GM19035 (cell line): ENCODE data around the gene KCTD6.

Experiments used
- ATAC-seq: cut with Tn5 transposase; IDR thresholded peaks from one replicate; pipeline ENCODE4 v1.9.1; 2021; ENCODE audit not compliant: unreplicated experiment

Gene KCTD6

GRCh38 chr3:58485801-58486435, 6.0 kb upstream of the KCTD6 start:
- no peak for ATAC-seq

GRCh38 chr3:58487140-58487886, 4.6 kb upstream of the KCTD6 start:
- no peak for ATAC-seq

- no peak for ATAC-seq
These were observed 2.9 kb upstream of the KCTD6 start for GRCh38 chr3:58488967-58489366.

- ATAC-seq, result no peak
These were observed 915 bp upstream of the KCTD6 start for GRCh38 chr3:58490860-58491501.

GRCh38 chr3:58492494-58492905, 604 bp downstream of the KCTD6 start:
- ATAC-seq, result no peak

GRCh38 chr3:58494107-58494506, 2.2 kb downstream of the KCTD6 start:
- no peak for ATAC-seq

- no peak for ATAC-seq
These were observed 3.2 kb downstream of the KCTD6 start for GRCh38 chr3:58495101-58495500.

GRCh38 chr3:58496206-58496857, 4.4 kb downstream of the KCTD6 start:
- ATAC-seq, result no peak

GRCh38 chr3:58497097-58497496, 5.2 kb downstream of the KCTD6 start:
- no peak for ATAC-seq

- no peak for ATAC-seq
These were observed 11.0 kb downstream of the KCTD6 start for GRCh38 chr3:58502872-58503271.

- no peak for ATAC-seq
These were observed 15.6 kb downstream of the KCTD6 start for GRCh38 chr3:58507356-58508078.

- no peak for ATAC-seq
These were observed 16.5 kb downstream of the KCTD6 start for GRCh38 chr3:58508437-58508836.

GRCh38 chr3:58514405-58514804, 22.5 kb downstream of the KCTD6 start:
- ATAC-seq, result no peak

GRCh38 chr3:58518291-58518789, 26.4 kb downstream of the KCTD6 start:
- ATAC-seq, result no peak

- no peak for ATAC-seq
These were observed 27.9 kb downstream of the KCTD6 start for GRCh38 chr3:58519668-58520402.

- ATAC-seq, result no peak
These were observed 28.8 kb downstream of the KCTD6 start for GRCh38 chr3:58520403-58521335.

- ATAC-seq, result no peak
These were observed 29.4 kb downstream of the KCTD6 start for GRCh38 chr3:58521336-58521670.

- ATAC-seq, result no peak
These were observed 30.2 kb downstream of the KCTD6 start for GRCh38 chr3:58521917-58522631.
